UCSD-AML1 (cell line): ENCODE results near the gene CIRBP.

Source experiments
- DNase-seq: peaks from one replicate; lab custom pipeline; 2025; ENCODE audit not compliant: unreplicated experiment; lab: John Stamatoyannopoulos, UW

The CIRBP gene

DNA sequence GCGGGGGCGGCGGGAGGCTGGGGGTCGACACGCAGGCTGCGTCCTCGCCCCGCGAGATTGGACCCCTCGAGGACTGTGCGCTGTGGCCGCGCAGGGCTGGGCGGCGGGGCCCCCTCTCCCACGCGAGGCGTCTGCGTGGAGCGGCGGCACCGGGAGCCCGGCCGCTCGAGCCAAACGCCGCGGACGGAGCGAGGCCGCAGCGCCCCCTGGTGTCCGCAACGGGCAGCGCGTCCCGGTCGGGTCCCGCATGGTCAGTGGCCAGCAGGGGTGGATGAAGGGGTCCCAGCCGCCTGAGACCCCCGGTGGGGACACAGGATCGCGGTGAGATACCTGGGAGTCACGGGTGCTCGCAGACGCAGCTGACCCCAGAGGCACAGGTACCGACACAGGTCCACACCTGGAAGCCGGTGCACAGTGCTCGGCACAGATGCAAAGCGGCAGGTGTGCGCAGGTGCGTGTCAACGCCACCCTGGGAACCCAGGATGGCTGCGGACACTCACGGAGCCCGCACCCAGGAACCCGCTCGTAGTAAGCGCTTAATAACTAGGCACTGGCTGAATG, 2.1 kb upstream of the CIRBP start:
- peak; percentile 77 for DNase-seq

- no peak for DNase-seq
Measured at GRCh38 chr19:1267477-1268225, 1.5 kb upstream of the CIRBP start.

DNA sequence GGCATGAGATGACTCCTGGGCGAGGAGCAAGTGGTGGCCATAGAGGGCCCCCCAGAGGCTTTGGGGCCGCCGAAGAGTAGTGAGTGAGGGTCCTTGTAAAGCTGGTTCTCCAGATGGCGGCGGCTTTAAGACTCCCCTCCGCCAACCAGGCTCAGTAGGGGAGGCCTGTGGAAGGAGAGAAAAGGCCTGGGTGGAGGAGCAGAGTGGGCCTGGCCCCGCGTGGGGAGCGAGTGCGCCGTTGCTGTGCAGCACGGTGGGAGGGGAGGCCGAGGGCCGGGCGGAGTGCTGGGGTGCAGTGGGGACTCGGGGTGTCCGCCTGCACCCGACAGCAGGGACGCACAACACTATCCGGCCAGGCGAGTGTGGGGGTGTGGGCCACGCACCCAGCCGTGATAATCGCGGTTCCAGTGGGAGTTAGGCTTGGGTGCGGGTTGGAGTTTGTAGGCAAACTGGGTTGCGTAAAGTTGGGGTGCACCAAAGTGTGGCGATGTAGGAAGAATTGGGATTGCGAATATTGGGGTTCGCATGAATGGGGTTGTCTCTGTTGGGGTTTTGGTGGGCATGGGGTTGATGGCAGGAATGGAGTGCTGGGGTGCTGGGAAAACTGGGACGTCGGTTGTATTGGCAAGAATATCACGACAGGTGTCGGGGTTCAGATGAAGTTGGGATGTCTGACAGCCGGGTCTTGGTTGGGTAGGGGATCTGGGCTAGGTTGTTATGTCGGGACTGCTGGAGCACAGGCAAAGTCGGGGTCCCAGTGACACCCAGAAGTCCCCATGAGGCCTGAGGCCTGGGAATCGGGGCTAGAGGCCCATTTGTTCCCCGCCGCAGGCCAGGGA, 687 bp upstream of the CIRBP start:
- no peak for DNase-seq

DNA sequence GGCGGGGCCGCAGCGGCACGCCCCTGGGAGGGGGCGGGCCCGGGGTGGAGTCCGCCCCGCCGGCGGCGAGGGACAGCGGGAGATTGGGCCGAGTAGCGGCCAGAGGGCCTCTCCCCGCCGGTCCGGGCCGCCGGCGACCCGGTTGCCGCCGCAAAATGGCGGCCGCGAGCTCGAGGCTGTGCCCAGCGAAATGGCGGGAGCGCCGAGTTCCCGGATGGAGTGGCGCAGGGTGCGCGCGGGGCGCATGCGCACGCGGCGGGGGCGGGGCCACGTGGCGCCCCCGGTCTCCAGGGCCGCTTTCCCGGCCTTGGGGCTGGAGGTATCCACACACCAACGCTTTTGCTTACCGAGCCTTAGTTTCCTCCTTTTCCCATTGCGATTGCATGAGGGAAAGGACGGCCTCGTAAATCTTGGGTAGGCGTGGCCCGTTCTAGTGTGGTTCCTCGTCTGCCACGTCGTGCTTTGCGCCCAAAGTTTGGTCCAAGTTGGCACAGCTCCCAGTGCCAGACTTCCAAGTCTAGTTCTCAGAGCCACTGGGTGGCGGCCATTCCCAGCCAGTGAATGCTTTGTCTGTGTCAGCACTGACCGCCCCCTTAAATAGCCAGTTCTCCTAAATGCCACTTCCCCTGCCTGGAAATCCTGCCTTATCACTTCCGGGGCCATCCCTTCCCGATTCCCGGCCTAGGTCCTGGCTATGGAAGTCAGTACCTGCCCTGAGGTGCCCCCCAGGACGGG, 513 bp downstream of the CIRBP start:
- DNase-seq: peak; percentile 85

DNA sequence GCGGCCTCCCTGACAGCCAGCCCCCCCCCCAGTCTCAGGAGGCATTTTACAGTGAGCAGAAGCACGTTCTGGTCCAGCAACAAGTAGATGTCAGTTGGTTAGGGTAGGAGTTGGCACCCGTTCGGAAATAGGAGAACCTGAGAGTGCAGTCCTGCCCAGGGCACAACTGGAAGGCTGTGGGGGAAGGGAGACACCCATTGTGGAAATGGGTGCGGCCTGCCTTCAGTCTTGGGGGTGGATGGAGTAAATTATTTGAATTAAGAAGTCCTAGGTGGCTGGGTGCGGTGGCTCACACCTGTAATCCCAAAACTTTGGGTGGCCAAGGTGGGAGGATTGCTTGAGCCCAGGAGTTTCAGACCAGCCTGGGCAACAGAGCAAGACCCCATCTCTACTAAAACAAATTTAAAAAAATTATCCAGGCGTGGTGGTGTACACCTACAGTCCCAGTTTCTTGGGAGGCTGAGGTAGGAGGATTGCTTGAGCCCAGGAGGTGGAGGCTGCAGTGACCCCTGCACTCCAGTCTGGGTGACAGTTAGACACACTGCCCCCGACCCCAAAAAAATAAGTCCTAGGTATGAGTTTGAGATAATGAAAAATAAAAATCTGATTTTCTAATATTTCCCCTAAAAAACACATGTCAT, 1.2 kb downstream of the CIRBP start:
- no peak for DNase-seq

- DNase-seq: no peak
Measured at GRCh38 chr19:1270854-1271527, 1.9 kb downstream of the CIRBP start.

GRCh38 chr19:1271528-1272422, 2.6 kb downstream of the CIRBP start:
- DNase-seq: no peak

DNA sequence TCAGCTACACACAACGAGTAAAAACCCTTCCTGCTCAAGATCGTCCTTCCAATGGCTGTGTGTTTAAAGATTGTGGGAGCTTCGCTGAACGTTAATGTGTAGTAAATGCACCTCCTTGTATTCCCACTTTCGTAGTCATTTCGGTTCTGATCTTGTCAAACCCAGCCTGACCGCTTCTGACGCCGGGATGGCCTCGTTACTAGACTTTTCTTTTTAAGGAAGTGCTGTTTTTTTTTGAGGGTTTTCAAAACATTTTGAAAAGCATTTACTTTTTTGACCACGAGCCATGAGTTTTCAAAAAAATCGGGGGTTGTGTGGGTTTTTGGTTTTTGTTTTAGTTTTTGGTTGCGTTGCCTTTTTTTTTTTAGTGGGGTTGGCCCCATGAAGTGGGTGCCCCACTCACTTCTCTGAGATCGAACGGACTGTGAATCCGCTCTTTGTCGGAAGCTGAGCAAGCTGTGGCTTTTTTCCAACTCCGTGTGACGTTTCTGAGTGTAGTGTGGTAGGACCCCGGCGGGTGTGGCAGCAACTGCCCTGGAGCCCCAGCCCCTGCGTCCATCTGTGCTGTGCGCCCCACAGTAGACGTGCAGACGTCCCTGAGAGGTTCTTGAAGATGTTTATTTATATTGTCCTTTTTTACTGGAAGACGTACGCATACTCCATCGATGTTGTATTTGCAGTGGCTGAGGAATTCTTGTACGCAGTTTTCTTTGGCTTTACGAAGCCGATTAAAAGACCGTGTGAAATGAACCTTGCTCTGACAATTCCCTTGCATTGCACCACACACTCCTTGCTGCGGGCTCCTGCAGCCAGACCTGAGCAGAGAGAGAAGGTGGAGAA, 3.5 kb downstream of the CIRBP start:
- DNase-seq: no peak

DNA sequence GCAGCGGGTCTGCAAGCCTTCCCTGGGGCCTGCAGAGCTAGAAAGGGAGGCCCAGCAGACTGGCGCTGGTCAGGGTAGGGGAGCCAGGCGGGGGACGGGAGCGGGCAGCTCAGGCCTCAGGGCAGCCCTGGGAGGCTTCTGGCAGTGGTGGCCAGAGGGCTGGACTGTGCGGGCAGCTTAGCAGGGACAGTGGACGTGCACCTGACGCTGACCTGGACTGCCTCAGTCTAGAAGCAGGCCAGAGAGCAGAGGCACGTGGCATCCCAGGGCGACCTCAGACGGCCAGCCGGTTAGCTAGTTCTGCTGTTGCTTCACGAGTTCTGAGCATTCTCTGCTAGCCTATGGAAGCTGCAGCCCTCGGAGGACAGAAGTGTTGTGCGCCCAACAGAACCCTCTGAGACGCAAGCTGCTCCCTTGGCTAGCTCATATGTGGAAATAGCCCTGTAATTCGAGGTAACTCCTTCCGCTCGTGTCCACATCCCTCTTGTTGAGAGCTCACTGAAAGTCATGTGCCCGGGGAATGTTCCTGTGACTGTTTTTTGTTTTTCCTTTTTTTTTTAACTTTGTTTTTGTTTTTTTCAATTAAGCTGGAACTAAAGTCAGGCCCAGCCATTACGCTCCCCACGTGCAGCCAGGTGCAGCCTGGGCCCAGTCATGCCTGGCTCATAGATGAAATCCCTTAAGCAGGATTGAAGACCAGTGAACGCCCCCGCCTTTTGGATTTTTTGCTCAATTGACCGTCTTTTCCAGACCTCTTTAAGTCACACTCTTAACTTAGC, 4.3 kb downstream of the CIRBP start:
- DNase-seq: no peak

GRCh38 chr19:1274081-1274851, 5.1 kb downstream of the CIRBP start:
- DNase-seq: no peak

DNA sequence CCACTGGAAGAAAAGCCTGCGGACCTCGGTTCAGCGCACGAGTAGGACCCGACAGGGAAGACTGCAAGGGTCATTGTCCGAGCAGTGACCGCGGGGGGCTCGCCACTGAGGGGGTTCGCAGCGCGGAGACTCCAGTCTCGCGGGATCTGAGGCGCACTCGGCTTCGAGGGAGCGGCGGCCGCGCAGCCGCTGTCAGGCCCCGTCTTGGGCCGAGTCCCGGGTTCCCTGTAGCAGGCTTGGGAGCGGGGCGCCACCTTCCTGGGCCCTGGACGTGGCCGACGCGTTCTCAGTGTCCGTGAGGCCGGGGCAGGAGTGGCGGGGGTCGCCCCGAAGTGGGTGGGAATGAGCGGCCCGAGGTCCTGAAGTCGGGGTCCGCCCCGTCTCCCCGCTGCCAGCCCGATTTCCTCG, 5.7 kb downstream of the CIRBP start:
- DNase-seq: no peak

- DNase-seq: peak; percentile 96
Measured at GRCh38 chr19:1275260-1275975, 6.3 kb downstream of the CIRBP start, which contains the start of gene FAM174C. Gene FAM174C (plus strand): TSS chr19:1275530. CDS start chr19:1275550, 20 bp downstream.

DNA sequence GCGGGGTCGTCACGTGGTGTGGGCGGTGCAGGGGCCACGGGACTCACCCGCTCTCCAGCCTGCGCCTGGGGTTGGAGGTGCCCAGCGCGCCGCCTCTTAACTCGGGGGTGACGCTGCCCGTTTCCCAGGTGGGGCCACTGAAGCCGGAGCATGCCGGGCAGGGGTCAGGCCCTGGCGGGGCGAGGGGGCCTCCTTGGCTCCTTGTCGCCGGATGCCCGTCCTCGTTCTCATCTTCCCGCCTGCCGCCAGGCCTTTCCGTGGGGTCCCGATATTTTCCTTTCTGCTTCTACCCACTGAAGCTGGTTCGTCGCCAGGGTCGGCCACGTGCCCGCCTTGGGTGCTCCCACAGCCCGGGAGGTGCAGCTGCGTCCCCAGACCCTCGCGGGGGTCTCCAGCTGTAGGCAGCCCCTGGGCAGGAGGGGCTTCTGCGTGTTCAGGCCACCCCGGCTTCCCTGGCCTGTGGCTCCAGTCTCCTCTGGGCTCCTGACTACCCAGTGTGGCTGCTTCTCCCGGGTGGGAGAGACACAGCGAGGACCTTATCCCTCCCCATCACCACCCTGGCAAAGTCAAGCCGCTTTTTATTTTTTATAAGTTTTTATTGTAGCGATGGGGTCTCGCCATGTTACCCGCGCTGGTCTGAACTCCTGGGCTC, 7.0 kb downstream of the CIRBP start:
- DNase-seq: no peak

GRCh38 chr19:1276628-1277022, 7.5 kb downstream of the CIRBP start:
- DNase-seq: no peak

DNA sequence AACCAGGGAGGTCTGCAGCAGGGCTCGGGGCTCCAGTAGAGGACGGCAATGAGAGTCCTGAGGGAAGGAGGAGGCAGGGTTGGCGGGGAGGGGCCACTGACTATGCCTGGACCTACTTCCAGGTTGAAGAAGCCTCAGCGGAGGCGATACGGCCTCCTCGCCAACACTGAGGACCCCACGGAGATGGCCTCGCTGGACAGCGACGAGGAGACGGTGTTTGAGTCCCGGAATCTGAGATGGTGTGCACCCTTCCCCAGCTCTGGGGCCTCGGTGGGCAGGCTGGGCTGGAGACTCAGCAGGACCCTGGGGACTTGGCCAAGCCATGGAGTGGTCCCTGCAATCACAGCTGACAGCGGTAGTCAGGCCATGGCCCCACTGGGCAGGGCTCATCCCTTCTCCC, 7.9 kb downstream of the CIRBP start:
- no peak for DNase-seq

DNA sequence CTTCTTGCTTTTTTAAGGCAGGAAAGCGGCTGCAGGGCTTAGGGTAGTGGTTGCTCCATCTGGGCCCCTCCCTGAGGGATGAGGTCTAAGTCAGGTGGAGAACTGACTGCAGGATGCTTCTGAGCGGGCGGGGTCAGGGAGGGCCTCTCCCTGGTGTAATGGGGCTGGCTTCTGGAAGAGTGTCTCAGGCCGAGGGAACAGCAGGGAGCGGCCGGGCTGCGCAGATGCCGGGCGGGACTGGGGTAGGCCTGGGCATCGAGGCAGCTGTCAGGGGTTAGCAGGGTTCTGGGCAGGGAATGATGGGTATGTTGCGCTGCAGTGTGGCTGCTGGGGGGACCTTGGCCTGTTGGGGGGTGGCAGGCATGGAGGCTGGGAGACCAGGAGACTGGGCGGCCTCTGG, 8.9 kb downstream of the CIRBP start:
- no peak for DNase-seq
